Stimulated activated CD8-positive, alpha-beta memory T cell treated with anti-CD3 and anti-CD28 coated beads, Interleukin-4, amount 100 ng/mL, for 24 hours (primary cell): ENCODE results near the gene TNFRSF19.

Experiments used
- DNase-seq: peaks from one replicate; pipeline ENCODE4 v3.0.0-alpha.2; 2020; ENCODE audit warnings: low read depth

Gene TNFRSF19

DNA sequence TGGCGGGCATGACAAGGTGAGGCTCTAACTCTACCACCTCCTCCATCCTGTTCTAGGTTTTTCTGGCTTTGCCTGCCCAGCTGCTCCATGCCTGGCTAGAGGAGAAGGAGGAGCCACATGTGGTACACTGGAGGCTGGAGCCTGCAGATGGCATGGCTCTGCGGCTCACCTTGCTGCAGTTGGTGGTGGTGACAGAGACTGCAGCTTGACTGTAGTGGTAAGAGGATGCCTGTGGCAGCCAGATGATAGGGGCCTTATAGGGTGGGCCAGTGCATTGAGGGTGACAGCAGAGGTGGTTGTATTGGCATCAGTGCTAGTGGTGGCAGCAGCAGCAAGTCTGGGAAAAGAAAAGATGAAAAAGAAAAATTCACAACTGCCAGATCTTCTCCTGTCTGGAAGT is 146.2 kb downstream of the TNFRSF19 start:
- DNase-seq: no peak

DNA sequence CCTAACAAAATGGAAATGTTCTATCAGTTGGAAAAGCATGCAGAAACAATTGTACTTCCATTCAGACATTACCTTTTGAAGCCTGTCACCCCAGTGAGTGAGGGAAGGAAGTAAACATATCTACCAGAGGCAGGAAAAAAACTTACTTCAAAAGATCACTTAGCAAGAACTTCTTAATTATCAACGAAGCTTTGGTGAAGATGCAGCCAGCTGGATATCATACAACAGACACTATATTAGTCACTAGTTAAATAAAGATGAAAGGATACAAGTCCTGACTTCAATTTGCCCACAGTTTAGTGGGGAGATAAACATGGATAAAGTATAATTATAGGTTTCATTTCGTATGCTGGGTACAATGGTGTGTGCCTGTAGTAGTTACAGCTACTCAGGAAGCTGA is 148.8 kb downstream of the TNFRSF19 start:
- DNase-seq: no peak

DNA sequence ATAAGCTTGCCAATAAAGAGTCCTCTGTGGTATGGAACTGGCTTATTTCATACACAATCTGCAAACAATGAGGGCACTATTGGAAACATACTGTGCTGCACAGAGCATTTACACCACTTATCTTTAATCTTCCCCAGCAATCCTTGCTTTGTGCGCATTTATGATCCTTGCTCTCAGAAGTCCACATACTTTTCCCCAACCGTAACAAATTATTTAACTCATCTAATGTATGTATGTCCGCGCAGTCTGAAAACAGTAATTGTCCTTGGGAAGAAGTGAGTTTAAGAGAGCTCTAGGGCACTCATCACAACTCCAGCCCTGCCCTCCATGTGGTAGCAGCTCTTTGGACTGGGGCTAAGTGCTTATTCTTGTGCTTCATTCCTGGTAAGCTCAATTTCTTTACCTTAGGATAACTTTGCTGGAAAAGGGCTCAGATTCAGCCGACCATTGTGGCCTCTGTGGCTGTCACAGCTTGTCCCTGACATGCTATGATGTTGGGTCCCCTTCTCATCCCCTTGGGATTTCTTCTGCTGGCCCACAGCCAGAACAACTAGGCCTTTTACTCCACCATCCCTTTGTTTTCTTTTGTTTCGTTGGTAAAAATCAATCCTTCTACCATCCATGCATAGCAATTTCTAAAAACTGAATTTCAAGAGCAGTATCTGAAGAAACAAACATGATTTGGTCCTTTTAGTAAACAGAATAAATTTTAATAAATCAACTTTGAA is 152.7 kb downstream of the TNFRSF19 start:
- no peak for DNase-seq

DNA sequence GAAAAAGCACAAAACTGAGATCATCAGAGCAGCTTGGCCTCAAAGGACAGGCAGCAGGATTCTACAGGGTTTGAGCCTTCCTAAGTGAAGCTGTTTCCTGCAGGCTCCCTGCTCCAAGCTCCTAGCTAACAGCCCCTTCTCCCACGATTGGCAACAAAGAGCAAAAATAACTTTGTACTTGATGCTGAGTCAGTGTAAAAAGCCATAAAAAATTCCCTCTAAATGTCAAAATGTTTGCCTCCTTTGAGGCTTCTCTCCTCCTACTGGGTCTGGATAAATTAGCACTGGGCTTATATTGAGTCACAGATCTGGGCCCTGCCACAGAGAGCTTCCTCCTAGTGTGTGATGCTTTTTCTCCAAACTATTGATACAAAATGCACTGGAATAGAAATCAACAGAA is 153.3 kb downstream of the TNFRSF19 start:
- DNase-seq: no peak

DNA sequence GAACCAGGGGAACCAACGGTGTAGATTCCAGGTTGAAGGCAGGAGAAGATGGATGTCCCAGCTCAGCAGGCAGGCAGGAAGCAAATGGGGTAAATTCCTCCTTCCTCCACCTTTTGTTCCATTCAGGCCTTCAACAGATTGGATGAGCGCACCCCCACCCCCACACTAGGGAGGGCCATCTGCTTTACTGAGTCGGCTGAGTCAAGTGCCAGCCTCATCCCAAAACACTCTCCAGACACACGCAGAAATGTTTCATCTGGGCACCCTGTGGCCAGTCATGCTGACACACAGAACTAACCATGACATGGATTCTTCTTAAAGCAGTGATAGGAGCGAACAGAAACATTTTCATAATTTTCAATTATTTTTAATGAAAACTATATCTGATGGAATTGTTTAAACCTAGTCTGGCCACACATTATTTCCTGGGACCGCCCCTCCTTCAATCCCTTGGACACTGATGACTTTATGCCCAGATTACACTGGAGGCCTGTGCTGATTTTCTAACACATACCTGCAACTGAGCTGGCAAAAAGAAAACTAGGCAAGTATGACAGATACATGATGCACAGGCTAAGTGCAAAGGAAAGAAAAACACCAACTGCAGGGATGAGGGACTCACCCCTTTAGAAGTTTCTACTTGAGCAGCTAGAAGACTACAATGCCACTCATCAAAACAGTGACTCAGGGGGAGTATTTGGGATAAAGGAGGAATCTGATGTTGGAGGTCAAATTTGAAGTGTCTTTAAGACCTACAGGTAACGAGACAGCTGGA is 154.2 kb downstream of the TNFRSF19 start:
- no peak for DNase-seq
